NCI-H2081 treated with DMSO at 0.1 percent for 48 hours (cell line): ENCODE results near the gene SETD3.

ENCODE experiments used
- DNase-seq: peaks from one replicate; lab custom pipeline; 2025; lab: John Stamatoyannopoulos, UW

The SETD3 gene

DNA sequence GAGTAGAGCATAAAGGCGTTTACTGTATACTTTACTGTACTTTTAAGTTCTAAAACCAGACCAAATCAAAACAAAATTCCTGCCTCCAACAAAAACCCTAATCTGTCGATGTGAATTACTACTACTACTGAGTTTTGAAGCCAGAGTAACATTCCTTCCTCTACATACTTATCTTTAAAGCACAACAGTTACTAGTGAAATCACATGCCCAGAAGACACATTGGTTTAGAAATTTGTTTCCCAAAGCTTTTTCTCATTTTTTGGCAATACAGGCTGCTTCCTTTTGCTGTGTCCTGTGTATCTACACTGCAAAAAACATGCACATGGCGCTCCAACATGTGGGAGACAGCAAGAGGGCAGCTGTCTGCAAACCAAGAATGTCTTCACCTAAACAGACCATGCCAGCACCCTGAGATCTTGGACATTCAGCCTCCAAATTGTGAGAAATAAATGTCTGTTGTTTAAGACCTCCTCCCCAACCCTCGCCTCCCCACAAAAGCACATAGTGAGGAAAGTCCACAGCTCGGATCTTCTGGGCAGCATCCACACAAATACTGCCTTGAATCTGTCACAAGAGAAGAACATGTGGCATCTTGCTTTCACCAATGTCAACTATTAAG is 21.1 kb downstream of the SETD3 start:
- no peak for DNase-seq

DNA sequence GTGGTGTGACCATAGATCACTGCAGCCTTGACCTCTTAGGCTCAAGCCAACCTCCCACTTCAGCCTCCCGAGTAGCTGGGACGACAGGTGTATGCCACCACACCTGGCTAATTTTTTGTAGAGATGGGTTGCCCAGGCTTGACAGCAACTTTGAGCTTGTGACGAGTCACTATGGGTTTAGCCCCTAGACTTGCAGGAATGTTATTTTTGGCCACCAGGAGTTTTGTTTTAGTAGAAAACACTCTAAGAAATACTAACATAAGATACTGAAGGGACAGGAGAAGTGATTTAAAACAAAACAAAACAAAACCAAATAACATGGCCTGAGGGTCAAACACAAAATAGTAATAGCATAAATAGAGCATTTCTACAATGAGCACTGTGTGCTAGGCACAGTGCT is 26.4 kb downstream of the SETD3 start:
- no peak for DNase-seq

DNA sequence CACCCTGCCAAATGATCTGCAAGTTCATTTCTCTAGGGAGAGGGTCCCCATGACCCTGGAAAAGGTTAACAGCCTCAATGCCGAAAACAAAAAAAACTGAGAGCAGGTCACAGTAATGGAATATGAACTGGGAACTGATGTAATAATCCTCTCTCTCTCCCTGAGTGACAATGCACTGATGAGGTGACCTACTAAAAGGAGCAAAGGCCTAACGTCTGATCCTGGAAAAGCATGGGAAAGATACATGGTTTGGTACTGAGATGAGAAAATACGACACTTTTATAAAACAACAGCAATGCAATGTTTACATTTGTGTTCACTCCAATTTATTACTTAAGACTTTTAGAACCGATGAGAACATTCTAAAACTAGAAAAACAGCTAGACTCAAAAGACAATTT is 27.7 kb downstream of the SETD3 start:
- DNase-seq: no peak

DNA sequence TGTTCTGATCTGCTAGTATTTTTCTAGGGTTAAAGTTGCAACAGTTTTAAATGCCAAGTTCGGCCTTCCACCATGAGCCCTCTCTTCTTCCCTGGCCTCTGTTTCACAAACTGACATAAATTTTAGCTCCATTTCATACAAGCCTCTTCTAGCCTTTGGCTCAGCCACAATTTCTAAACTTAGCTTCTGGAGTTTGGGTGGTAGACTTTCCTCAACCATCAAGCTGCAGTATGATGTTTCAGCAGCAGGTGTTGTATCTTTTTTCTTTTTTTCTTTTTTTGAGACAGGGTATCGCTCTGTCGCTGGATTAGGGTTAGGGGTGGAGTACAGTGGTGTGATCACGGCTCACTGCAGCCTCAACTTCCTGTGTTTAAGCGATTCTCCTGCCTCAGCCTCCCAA is 29.4 kb downstream of the SETD3 start:
- no peak for DNase-seq

DNA sequence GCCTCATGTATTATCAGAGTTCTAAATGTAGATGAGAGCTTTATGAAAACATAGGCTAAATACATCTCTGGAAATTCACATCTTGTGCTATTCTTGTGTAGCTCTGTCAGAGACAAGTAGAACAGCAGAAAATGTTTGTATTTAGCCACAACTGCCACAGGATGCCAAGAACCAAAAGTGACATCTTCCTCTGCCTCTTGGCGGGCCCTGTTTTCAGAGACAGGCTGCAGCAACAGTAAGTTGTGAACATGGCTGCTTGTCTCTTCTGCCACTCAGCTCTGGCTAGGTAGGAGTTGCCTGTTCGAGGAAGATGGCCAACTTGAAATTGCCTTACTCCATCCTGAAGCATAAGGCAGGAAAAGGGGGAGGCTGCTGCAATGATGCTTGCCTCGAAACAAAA is 30.4 kb downstream of the SETD3 start:
- DNase-seq: no peak

DNA sequence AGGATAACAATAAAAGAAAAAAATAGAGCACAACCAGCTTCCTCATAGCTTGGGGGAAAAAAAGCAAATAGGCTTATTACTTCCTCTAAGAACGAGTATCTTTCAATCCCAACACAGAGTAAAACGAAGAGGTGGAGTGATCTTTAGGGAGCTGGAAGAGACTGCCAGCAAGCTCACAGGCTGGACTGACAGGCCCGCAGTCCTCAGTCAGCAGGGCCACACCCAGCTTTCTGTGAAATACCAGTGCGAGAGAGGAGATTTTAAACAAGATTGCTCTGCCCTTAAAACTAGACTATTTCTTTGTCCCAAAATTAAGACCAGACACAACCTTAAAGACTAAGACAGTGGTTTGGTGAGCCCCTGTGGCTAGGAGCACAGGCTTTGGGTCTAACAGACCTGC is 32.9 kb downstream of the SETD3 start:
- no peak for DNase-seq

DNA sequence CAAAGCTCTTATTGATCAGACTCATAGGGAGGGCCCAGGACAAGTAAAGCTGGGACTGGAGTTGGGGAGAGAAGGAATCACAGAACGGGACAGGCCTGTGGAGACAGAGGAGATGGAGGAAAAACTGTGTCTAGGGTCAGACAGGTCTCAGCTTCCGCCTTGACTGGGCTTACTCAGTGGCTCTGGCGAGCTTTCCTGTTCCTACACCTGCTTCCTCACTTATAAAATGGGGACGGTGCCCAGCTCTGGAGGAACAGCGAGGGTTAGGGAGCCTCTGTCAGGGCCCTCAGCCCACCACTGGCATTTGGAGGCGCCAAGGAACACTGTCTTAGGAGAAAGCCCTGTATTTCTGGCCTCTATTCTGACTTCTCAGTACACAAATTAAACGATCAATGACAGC is 34.7 kb downstream of the SETD3 start:
- no peak for DNase-seq

DNA sequence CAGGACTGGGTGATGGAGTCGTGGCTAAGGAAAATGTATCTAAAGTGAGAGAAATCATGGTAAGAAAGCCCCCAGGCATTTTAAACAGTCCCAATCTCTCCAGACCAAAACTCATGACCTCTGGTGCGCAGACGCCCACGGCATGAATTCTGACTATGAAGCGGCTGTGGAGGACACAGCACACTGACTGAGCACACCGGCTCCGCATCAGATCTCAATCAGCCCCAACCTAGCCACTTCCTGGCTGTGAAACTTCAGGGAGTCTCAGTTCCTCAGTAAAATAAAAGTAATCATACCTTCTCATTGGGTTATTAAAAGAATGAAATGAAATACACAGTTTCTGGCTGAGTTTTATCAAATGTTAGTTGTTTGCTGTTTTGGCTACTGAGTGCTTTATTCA is 38.7 kb downstream of the SETD3 start:
- no peak for DNase-seq

DNA sequence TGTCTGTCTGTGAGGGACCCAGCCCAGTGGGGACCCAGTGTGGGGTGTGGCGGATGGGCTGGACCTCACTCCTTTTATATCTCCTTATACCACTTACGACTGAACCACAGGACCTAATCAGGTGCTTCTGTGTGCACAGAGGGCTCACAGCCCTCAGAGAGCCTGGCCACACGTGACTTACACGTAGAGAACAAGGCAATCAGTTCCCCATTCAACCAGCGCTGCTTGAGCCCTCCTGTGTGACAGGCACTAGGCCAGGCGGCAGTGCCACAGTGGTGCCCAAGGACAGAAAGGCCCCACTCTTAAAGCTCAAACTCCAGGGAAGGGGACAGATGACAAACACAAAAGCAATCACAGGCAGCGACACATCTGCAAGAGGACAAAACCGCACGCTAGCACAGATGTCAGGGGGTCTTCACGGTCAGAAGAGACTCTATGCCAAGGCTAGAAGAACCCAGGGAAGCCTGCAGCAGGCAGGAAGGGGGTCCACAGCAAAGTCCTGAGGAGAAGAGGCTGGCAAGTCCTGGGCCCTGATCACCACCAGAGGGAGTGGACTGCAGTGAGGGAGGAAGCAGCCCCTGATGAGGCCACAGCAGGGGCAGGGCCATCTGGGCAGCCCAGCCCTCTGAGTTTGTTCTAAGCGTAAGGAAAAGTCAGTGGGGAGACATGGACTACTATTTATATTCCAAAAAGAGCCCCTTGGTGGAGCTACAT is 39.3 kb downstream of the SETD3 start:
- DNase-seq: no peak

DNA sequence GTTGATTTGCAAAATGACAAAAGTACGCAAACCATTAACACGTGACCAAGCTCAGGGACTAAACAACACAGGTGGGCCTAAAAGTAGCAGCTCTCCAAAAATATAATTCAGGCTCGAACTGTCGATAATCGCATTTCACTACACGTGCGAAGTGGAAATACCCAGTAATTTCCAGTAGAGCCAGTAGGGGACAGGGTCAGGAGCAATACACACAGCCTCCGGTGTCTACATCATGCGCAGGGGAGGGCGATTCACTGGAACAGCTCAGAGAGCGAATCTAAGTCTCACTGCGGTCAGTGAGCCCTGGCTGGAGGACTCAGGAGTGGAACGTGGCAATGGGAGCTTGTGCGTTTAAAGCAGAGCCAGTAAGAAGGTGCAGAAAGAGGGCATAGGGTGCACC is 40.4 kb downstream of the SETD3 start:
- DNase-seq: no peak

DNA sequence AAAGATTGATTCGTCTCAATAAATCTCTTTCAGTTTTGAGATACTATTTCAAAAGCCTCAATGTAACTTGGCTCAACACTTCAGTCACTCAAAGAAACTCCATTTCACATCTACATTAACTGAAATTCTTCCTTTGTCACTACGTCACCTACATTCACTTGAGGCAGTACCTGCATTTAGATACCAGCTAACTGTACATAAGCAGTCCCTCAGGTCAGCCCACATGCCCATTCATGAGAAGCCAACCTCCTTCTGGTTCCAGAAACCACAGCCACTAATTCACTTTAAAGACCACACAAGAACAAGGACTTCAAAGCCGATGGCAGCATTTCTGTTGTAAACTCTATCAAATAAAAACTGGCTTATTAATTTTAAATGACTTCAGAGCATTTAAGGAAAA is 43.0 kb downstream of the SETD3 start:
- no peak for DNase-seq

DNA sequence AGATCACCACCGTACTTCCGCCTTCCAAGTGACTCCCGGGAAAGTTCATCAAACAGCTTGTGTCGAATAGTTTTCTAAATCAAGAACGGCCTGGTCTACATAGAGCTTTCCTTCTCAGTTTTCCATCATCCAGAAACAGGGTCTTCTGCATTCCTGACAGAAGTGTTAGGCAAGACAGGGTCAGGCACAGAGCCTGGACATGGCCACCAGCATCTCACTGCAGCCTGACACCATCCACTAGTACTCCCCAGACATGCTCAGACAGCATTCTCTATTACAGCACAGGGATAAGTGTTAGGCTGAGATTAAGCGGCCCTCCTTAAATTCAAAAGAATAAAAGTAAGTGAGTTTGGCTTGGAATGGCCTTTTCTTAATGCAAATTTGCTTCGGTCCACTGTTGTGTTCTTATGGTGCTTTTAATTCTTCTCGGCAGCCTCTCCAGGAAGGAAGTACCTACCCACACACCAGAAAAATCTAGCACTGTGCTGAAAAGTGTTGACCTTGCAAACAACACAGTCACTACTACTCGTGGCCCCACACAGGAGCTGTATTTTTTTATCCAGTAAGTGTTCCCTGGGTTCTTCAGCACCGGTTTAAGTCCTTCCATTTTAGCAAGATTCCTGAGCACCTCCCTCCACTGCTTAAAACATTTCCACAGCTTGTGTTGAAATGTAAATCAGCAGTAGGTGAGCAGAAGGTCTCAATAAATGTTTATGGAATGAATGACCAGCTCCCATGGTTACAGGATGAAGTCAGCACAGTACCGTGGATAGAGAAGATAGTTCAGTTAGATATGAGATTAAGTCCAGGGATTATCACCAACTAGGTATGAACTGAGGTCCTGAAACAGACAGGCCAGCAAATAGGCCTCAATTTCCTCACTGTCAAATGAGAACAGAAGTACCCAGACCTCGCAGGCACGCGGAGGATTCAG is 44.1 kb downstream of the SETD3 start:
- DNase-seq: no peak

DNA sequence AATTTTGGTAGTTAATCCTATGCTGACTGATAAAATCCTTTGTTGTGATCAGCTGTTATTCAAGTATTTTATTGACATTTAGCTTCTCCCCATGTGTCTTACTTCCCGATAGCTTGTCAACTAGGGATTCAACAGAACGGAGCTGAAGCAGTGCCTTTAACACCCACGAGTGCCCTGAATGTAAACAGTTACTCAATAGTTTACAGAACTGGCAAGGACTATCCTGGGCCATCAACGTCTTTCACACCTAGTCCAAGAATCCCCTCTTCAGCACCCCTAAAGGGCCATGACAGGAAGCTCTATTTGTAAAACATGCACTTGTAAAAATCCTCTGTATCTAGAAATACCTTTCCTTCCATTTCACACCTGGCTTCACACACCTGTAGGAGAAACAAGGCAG is 45.3 kb downstream of the SETD3 start:
- no peak for DNase-seq

DNA sequence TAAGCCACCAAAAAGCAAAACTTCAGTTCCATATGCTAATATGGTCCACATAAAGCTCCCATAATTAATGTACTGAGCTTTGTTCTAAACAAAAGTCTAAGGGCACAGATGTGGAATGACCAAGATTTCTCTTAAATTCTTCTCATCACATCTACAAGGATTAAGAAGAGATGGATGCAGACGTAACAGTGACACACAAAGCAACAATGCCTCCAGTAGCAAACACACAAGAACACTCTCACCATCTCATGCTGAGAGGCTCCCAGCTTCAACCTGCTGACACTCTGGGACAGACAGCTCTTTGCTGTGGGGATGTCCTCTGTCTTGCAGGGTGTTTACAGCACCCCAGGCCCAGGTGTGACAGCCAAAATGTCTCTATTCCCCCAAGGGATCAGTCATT is 48.2 kb downstream of the SETD3 start:
- no peak for DNase-seq

DNA sequence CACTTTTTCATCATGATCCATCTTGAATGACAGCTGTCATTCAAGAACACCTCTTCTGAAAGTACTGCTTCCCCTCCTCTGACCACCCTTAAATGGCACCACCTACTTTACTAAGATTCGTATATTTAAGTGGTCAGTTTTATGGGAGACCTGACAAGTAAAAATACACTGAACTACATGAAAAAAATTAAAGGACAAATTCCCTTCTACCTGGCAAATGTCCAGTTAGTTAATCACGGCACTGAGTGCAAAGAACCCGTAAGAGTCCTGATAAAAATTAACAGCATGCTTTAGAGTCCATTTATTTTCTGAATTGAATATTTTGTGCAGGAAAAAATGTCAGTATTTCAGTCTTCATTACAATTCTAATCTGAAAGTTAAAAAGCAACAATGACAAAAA is 48.7 kb downstream of the SETD3 start:
- no peak for DNase-seq

DNA sequence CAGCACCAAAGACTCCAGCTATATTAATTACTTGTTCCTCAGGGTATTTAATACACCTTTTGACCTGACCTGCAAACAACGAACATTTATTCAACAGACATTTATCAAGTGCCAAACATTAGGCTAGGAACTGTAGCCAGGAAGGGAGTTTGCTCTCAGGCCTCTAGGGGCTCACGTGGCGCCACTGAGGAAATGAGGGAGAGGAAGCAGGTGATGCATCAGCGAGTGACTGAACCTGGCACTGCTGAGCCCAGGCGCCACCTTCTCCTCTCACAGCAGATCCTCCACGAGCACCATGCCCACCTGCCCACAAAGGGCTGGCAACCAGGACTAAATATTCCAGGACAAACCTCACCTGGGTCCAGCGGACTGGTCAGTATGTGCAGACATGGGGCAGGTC is 50.2 kb downstream of the SETD3 start:
- no peak for DNase-seq

DNA sequence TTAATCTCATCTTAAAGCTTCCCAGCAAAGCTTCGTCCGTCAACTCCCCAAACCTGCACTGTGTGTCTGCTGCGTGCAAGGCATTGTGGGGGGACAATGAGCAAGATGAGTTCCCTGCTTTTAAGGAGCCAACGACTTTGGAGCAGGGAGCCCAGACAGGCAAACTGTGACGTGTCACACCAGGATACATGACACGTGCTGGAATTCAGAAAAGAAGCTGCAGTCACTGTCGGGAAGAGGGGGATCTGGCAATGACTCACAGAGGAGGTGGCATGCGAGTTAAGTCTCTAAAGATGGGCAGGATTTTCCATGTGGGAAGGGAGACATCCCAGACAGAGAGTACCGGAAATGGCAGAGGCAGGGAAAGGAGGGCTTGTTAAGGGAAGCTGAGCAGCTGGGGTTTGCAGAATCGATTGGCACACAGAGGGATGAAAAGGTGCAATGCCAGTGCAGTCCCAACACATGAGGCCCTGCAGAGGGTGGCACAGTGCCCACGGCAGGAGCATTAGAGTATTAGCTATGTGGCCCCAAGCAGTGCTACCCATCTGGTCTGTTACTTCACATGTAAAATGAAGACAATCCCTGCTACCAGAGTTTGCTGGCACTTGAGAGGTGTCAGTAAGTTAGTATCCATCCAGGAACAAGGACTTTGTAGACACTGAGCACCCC is 52.9 kb downstream of the SETD3 start:
- no peak for DNase-seq

DNA sequence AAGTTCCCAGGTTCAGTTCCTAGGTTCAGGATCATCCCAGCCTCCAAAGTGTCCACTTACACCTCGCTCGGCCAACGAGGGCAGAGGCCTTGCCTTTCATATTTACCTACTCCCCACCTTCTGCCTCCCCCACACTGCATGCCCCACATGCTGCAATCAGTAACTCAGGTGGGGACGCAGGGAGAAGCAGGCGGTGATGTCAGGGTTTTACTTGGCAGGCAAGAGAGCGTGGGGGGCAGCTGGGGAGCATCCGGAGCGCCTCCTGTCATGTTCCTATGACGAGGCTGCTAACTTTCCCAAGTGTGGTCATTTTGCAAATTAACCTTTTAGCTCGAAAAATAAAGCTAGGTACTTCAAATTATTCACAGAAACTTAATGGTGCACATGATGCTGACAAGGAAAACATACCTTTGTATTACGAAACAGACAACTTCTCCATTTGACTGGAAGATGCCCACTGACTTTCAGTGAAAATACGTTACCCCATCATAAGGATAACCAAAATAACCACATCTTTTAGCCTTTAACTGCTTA is 53.8 kb downstream of the SETD3 start:
- no peak for DNase-seq

DNA sequence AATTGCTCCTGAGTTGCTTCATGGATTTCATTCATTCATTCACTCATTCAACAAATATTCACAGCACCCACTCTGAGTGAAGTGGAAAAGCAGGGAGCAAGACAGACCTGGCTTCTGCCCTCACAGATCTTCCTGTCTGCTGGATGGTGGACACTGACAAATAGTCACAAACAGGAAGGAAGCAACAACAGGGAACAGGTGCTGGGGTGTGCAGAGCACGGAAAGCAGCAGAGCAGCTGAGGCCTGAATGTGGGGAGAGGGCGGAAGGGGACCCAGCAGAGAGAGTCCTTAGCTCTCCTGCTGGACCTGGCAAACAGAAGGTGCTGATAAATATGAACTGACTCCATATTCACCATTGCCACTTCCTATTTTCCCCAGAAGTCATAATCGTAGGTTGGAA is 54.4 kb downstream of the SETD3 start:
- DNase-seq: no peak

DNA sequence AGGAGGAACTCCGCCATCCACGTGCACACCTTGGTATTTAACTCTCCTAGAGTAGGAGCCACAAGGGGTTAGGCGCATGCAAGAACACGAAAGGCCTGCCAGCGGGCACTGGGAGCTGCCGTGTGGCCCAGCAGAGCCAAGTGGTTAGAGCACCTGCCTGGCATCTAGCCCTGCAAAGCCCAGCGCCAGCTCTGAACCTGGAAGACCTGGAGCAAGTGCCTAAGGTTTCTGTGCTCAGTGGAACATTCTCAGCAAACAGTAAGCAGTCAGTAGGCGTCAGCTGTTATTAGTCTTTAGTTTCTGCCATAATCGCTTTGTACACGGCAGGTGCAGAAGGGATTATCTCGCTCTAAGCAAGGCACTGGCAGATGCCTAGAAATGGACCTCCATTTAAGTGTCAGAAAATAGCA is 55.4 kb downstream of the SETD3 start:
- no peak for DNase-seq

DNA sequence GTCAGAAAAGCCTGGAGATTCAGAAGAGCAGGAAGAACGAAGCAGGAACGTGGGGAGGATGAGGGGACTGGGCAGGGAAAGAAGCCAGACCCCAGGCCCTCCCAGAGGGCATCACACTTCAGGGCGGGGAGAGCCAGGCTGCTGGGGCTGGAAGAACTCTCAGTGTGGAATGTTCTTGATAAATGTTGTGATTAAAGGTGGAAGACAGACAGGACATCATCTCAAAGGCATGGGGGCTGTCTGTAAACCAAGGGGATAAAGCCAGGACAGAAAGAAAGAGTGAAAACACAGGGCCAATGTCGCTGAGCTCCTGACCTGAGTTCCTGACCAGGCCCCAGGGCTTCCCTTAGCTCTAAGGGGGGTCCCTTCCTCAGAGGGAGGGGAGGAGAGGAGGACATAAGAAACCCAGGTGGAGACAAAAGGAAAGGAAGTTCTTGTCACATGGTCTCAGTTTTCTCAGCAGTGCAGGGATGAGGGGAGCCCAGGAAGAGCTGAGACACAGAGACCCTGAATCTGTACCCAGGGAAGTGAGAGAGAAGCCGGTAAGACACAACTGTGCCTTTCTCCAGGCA is 56.3 kb downstream of the SETD3 start:
- DNase-seq: no peak

DNA sequence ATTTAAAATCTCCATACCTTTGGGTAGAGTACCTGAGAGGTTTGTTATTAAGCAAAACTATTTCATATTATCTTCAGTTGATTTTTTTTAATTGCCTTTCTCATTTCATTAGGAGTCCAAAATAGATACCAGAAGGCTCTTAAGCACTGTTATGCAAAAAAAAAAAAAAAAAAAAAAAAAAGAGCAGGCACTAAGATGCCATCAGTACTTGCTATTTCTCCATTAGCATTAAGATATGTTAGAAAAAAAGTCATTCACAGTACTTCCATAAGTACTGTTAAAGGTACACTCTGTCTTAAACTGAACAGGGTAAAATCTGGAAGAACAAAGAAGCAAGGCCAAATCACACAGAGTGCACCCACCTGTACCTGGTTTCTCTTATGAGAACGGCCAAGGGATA is 57.2 kb downstream of the SETD3 start:
- no peak for DNase-seq
